Heart left ventricle (tissue), 16 donors: ENCODE results near the gene FTO. TPM values are rescaled to one million over a fixed set of nuclear protein-coding genes. Genes with fewer than 3 reads are reported as not detected.

Source experiments
- ATAC-seq, 4 donors: fragments of 200-7000 bp; cut with Tn5 transposase; one replicate each; pipeline ENCODE4 v1.9.1; 2020 to 2022; ENCODE audit warnings: moderate library complexity in 4 of 4, mild to moderate bottlenecking in 3 of 4, moderate number of reproducible peaks in 1 of 4
- DNase-seq, 5 donors: peaks; one replicate each; pipeline ENCODE4 v3.0.0-alpha.2; 2020
- H3K27ac ChIP-seq, 12 donors: fragments of 200-600 bp; sonication (generic) in 4 of 12; one replicate each; pipeline versions ENCODE4 v1.5.0 to v1.8.0; 2016 to 2022; ENCODE audit warnings: mild to moderate bottlenecking in 2 of 12
- H3K27me3 ChIP-seq, 9 donors: fragments of 200-600 bp; sonication (generic) in 2 of 9; one replicate each; pipeline versions ENCODE4 v1.5.1 to v1.8.0; 2016 to 2022; ENCODE audit warnings: mild to moderate bottlenecking in 3 of 9
- H3K36me3 ChIP-seq, 9 donors: fragments of 200-600 bp; sonication (generic) in 2 of 9; one replicate each; pipeline versions ENCODE4 v1.5.0 to v1.8.0; 2018 to 2022; ENCODE audit warnings: mild to moderate bottlenecking in 2 of 9
- H3K4me1 ChIP-seq, 12 donors: fragments of 200-600 bp; sonication (generic) in 4 of 12; one replicate each; pipeline versions ENCODE4 v1.5.0 to v1.8.0; 2016 to 2022; ENCODE audit warnings: mild to moderate bottlenecking in 3 of 12
- H3K4me3 ChIP-seq, 12 donors: fragments of 200-600 bp; sonication (generic) in 4 of 12; one replicate each; pipeline versions ENCODE4 v1.5.0 to v1.8.0; 2017 to 2022; ENCODE audit warnings: mild to moderate bottlenecking in 9 of 12, moderate library complexity in 4 of 12
- H3K9me3 ChIP-seq, 12 donors: fragments of 200-600 bp; sonication (generic) in 4 of 12; one replicate each; pipeline versions ENCODE4 v1.5.0 to v1.8.0; 2016 to 2022; ENCODE audit warnings: mild to moderate bottlenecking in 1 of 12
- CTCF ChIP-seq, 12 donors: fragments of 200-600 bp; sonication (generic) in 4 of 12; IDR thresholded peaks; one replicate each; pipeline versions ENCODE4 v1.5.0 to v1.8.0; 2018 to 2022; ENCODE audit warnings: antibody characterized with exemption in 12 of 12, mild to moderate bottlenecking in 5 of 12
- POLR2A ChIP-seq, 2 donors: fragments of 450-650 bp; IDR thresholded peaks; one replicate each; pipeline ENCODE4 v1.6.1; 2017; ENCODE audit warnings: antibody characterized with exemption in 2 of 2, mild to moderate bottlenecking in 2 of 2, moderate library complexity in 2 of 2
- WGBS, 4 donors: extraction: QIAGEN DNeasy Blood & Tissue Kit in 2 of 4; methylation state at CpG; one replicate each; pipeline versions ENCODE4 v1.1.5 to v1.1.7; 2013 to 2018; 5-methylcytosine and 5-hydroxymethylcytosine counted together
- intact Hi-C, 10 donors: fragments of 100-400 bp; cut with DNase I; formaldehyde crosslinking; loops; one replicate each; pipeline versions ENCODE4 v1.11.1 to v1.14.2; 2022
- polyA plus RNA-seq, 2 donors: library from polyadenylated mRNA; stranded (reverse); fragments of 200-250 nt; gene quantifications; one replicate each; pipeline ENCODE4 v1.2.3, GENCODE V29; 2013
- total RNA-seq, 9 donors: library from RNA; depleted of rRNA in 2 of 9; stranded (reverse); fragments of >200 nt in 2 of 9; fragmentation: NEBNext Ultra II Directional in 3 of 9; extraction: Animal tissue kit (Norgen Biotek cat#: 25700) in 3 of 9; gene quantifications; one replicate each; pipeline versions ENCODE4 v1.1.0 to v1.2.4, GENCODE V29; 2016 to 2023
- donor health status: ischemic (EF 13 %, LVEDD 7.1; RV severe dilation, severe dysfunction).
- donor health status: healthy with polysubstance abuse.
- donor health status: DM: no; HTN: yes; CAD: no.
- donor health status: DM: no; HTN: no; CAD: no.
- donor health status: ischemic (EF 25% LVEDD 6.9; RV normal size, moderate dysfunction).
- donor health status: ischemic (EF 25% LVEDD 5.7; RV mildly dilated, moderate dysfunction).
- donor health status: healthy.
- donor health status: DM: yes; HTN: yes; CAD: no.
- donor health status: ischemic (EF 35%, LVEDD 5.7; RV mildly dilated, moderate dysfunction).
- donor health status: nonischemic (EF 11% LVEDD 7.7; RV severe dilation, severe dysfunction).
- donor health status: DM: yes; HTN: yes; CAD: no.
- donor health status: PGD.
- donor health status: ischemic (EF 29% LVEDD 5.4; RV normal size, mild dysfunction).
- donor health status: nonischemic (EF 23%, LVEDD 6.1; RV moderate dilation, normal function).

FTO gene
- total and polyA plus RNA-seq, 11 donors, result 11.8 to 105 (median 86.8) TPM

- DNase-seq (no peak), ATAC-seq (peak in 1 of 4 donors; percentile 40)
- Histone ChIP-seq H3K27me3 (no peaks in the 10 kb centered on the region), H3K36me3 (peaks cover 0 to 13% (median 9%) of the 10 kb centered on the region in 9 donors), H3K4me3 (no peak overlapping the region), H3K9me3 (no peaks in the 10 kb centered on the region), H3K4me1 (peaks cover 0 to 30% (median 14%) of the 10 kb centered on the region in 12 donors), H3K27ac (no peak overlapping the region)
- 84 to 94% (median 93%) methylated on average over 4 of the region's 4 CpGs for WGBS, 4 donors
- no peak for TF ChIP-seq POLR2A (IDR thresholded peaks at IDR 0.05)
- no peak for TF ChIP-seq CTCF (IDR thresholded peaks at IDR 0.05)
- intact Hi-C loops, result no loop called here
Observed at GRCh38 chr16:53821957-53822625, 118.1 kb downstream of the FTO start.

- ATAC-seq (peak in 1 of 4 donors; percentile 24), DNase-seq (no peak)
- TF ChIP-seq CTCF (IDR thresholded peaks at IDR 0.05), result no peak
- TF ChIP-seq POLR2A (IDR thresholded peaks at IDR 0.05), result no peak
- Histone ChIP-seq H3K4me1 (peaks cover 0 to 26% (median 11%) of the 10 kb centered on the region in 12 donors), H3K27ac (no peak overlapping the region), H3K36me3 (peaks cover 0 to 13% (median 9%) of the 10 kb centered on the region in 9 donors), H3K9me3 (no peaks in the 10 kb centered on the region), H3K4me3 (no peak overlapping the region), H3K27me3 (no peaks in the 10 kb centered on the region)
- WGBS, 4 donors, result 88 to 94% (median 93%) methylated on average over 7 of the region's 7 CpGs
- intact Hi-C loops, result no loop called here
Observed at GRCh38 chr16:53822936-53823529, 119.1 kb downstream of the FTO start.

GRCh38 chr16:53826658-53827057 lies 122.7 kb downstream of the FTO start:
- Histone ChIP-seq H3K9me3 (no peaks in the 10 kb centered on the region), H3K27me3 (no peaks in the 10 kb centered on the region), H3K4me3 (no peak overlapping the region), H3K36me3 (peaks cover 0 to 19% (median 9%) of the 10 kb centered on the region in 9 donors), H3K27ac (no peak overlapping the region), H3K4me1 (peaks cover 0 to 31% (median 15%) of the 10 kb centered on the region in 12 donors)
- DNase-seq (no peak), ATAC-seq (peak in 3 of 4 donors; percentile 22 to 84 (median 52))
- TF ChIP-seq CTCF (IDR thresholded peaks at IDR 0.05), result no peak
- no peak for TF ChIP-seq POLR2A (IDR thresholded peaks at IDR 0.05)
- intact Hi-C loops, result no loop called here
- WGBS, 4 donors, result 36 to 49% (median 40%) methylated on average over 3 of the region's 3 CpGs

- H3K4me3 ChIP-seq, result no peak overlapping the region
- WGBS, 4 donors, result 81 to 84% (median 82%) methylated on average over 5 of the region's 5 CpGs
- intact Hi-C loops, result no loop called here
- TF ChIP-seq CTCF (IDR thresholded peaks at IDR 0.05), result no peak
- TF ChIP-seq POLR2A (IDR thresholded peaks at IDR 0.05), result no peak
- no peaks in the 10 kb centered on the region for H3K27me3 ChIP-seq
- no peak overlapping the region for H3K27ac ChIP-seq
- H3K4me1 ChIP-seq, result peaks cover 0 to 29% (median 11%) of the 10 kb centered on the region in 12 donors
- ATAC-seq, result no peak
- no peak for DNase-seq
- H3K9me3 ChIP-seq, result no peaks in the 10 kb centered on the region
- peaks cover 0 to 19% (median 9%) of the 10 kb centered on the region in 9 donors for H3K36me3 ChIP-seq
Observed at GRCh38 chr16:53827741-53828140, 123.8 kb downstream of the FTO start.
